NB4 (cell line): ENCODE data around the gene LRRK2.

ENCODE experiments used
- DNase-seq: peaks from one replicate; pipeline ENCODE4 v3.0.0; 2010; ENCODE audit warnings: low read depth
- H3K4me3 ChIP-seq: one replicate; pipeline ENCODE4 v1.5.1; 2011; ENCODE audit warnings: mild to moderate bottlenecking, low read depth, low read length, moderate library complexity
- MAX ChIP-seq: IDR thresholded peaks from 2 replicates; pipeline ENCODE4 v1.6.1; 2011; ENCODE audit warnings: low read depth, low read length
- MYC ChIP-seq: IDR thresholded peaks from 2 replicates; pipeline ENCODE4 v1.6.1; 2011; ENCODE audit warnings: low read depth, low read length
- POLR2A ChIP-seq: IDR thresholded peaks from 2 replicates; pipeline ENCODE4 v1.6.1; 2011; ENCODE audit warnings: mild to moderate bottlenecking; ENCODE audit not compliant: insufficient read length; ENCODE audit errors: extremely low read depth
- TF ChIP-seq, protein P1 (sequence below): IDR thresholded peaks from one replicate; pipeline ENCODE4 v1.5.1; 2012; ENCODE audit warnings: low read depth, low read length

The LRRK2 gene

GRCh38 chr12:40314927-40315326, 90.1 kb downstream of the LRRK2 start:
- TF ChIP-seq MYC, result no peak
- TF ChIP-seq POLR2A, result no peak
- TF ChIP-seq, protein P1, sequence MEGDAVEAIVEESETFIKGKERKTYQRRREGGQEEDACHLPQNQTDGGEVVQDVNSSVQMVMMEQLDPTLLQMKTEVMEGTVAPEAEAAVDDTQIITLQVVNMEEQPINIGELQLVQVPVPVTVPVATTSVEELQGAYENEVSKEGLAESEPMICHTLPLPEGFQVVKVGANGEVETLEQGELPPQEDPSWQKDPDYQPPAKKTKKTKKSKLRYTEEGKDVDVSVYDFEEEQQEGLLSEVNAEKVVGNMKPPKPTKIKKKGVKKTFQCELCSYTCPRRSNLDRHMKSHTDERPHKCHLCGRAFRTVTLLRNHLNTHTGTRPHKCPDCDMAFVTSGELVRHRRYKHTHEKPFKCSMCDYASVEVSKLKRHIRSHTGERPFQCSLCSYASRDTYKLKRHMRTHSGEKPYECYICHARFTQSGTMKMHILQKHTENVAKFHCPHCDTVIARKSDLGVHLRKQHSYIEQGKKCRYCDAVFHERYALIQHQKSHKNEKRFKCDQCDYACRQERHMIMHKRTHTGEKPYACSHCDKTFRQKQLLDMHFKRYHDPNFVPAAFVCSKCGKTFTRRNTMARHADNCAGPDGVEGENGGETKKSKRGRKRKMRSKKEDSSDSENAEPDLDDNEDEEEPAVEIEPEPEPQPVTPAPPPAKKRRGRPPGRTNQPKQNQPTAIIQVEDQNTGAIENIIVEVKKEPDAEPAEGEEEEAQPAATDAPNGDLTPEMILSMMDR, result no peak
- TF ChIP-seq MAX, result no peak
- no peak overlapping the region for H3K4me3 ChIP-seq
- DNase-seq, result peak; percentile 11

DNA sequence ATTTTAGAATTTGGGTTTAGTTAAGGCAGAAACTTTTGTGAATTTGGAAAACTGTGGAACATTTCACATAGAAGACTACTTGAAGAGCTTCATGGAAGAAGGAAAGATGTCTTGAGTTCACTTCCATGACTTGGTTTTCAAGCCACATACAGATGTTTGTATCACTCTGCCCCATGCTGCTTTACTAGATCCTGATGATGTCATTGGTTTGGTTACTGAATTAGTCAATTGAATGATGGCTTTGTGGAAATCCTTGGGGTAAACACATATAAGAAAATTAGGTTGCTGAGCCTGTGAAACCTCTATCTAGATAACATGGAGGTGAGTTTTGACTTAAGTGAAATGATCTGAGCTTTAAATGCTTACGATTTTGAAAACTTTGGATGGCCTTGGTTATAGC, 90.6 kb downstream of the LRRK2 start:
- no peak for DNase-seq
- TF ChIP-seq MAX (no peak), MYC (no peak), POLR2A (no peak)
- TF ChIP-seq, protein P1, result no peak
- H3K4me3 ChIP-seq, result no peak overlapping the region

DNA sequence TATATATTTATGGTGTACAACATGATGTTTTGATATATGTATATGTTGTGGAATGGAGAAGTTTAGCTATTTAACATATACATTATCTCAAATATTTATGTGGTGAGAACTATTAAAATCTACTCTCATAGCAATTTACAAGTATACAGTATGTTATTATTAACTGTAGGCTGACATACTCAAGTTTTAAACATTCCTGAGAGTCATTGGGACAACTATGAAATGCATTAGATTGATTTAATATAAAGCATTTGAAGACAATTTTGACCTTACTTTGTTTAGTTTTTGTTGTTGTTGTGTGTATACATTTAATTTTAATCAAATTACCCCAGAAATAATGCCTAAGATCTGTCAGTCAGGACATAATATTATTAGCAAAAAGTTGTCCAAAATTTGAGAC, 99.5 kb downstream of the LRRK2 start:
- H3K4me3 ChIP-seq, result no peak overlapping the region
- no peak for DNase-seq
- TF ChIP-seq MYC (no peak), POLR2A (no peak), MAX (no peak)
- TF ChIP-seq, protein P1, result no peak

- peak; percentile 67 for DNase-seq
- no peak for TF ChIP-seq POLR2A
- TF ChIP-seq, protein P1, result peak; percentile 85
- H3K4me3 ChIP-seq, result no peak overlapping the region
Measured at GRCh38 chr12:40325349-40325960, 100.7 kb downstream of the LRRK2 start.

GRCh38 chr12:40327535-40327934, 102.7 kb downstream of the LRRK2 start:
- TF ChIP-seq MYC (no peak), POLR2A (no peak), MAX (no peak)
- TF ChIP-seq, protein P1, result no peak
- no peak overlapping the region for H3K4me3 ChIP-seq
- no peak for DNase-seq

GRCh38 chr12:40330180-40330579, 105.4 kb downstream of the LRRK2 start:
- no peak overlapping the region for H3K4me3 ChIP-seq
- DNase-seq, result no peak
- TF ChIP-seq POLR2A (no peak), MYC (no peak), MAX (no peak)
- TF ChIP-seq, protein P1, result no peak
